Smooth muscle cell of the brain vasculature (primary cell): ENCODE measurements around the gene GSG1L.
"Not testable (repeated sequence)": the region's sequence is repeated elsewhere in the genome, so short reads cannot be mapped to it uniquely, and the experiment has no call there.

Source experiments
- DNase-seq: peaks from one replicate; pipeline ENCODE4 v3.0.0-alpha.2; 2012; ENCODE audit warnings: low read depth, low spot score

GSG1L gene

GRCh38 chr16:27950206-27950887 lies 113.2 kb downstream of the GSG1L start:
- DNase-seq: no peak

- no peak for DNase-seq
Measured at GRCh38 chr16:27947696-27948095, 115.8 kb downstream of the GSG1L start.

GRCh38 chr16:27945233-27945973 lies 118.1 kb downstream of the GSG1L start:
- DNase-seq: no peak

- DNase-seq: no peak
Measured at GRCh38 chr16:27943766-27944165, 119.7 kb downstream of the GSG1L start.

- DNase-seq: not testable (repeated sequence)
Measured at GRCh38 chr16:27942071-27942470, 121.4 kb downstream of the GSG1L start.

- DNase-seq: no peak
Measured at GRCh38 chr16:27935076-27935475, 128.4 kb downstream of the GSG1L start.

GRCh38 chr16:27932542-27933135 lies 130.9 kb downstream of the GSG1L start:
- DNase-seq: no peak

GRCh38 chr16:27929818-27930217 lies 133.7 kb downstream of the GSG1L start:
- DNase-seq: no peak

GRCh38 chr16:27928542-27928941 lies 135.0 kb downstream of the GSG1L start:
- no peak for DNase-seq

GRCh38 chr16:27927266-27927901 lies 136.1 kb downstream of the GSG1L start:
- no peak for DNase-seq

GRCh38 chr16:27925612-27926011 lies 137.9 kb downstream of the GSG1L start:
- DNase-seq: no peak

GRCh38 chr16:27924411-27925118 lies 138.9 kb downstream of the GSG1L start:
- DNase-seq: no peak

- DNase-seq: no peak
Measured at GRCh38 chr16:27923751-27924150, 139.8 kb downstream of the GSG1L start.

- DNase-seq: no peak
Measured at GRCh38 chr16:27922433-27922832, 141.1 kb downstream of the GSG1L start.

GRCh38 chr16:27921134-27921533 lies 142.4 kb downstream of the GSG1L start:
- DNase-seq: no peak

GRCh38 chr16:27920391-27920891 lies 143.1 kb downstream of the GSG1L start:
- no peak for DNase-seq

GRCh38 chr16:27918755-27919154 lies 144.8 kb downstream of the GSG1L start:
- no peak for DNase-seq

- no peak for DNase-seq
Measured at GRCh38 chr16:27917949-27918348, 145.6 kb downstream of the GSG1L start.

GRCh38 chr16:27911486-27911885 lies 152.0 kb downstream of the GSG1L start:
- no peak for DNase-seq

GRCh38 chr16:27907457-27907972 lies 156.0 kb downstream of the GSG1L start:
- no peak for DNase-seq

GRCh38 chr16:27906883-27907282 lies 156.6 kb downstream of the GSG1L start:
- no peak for DNase-seq
